HepG2 (cell line): ENCODE results near the gene CBLB. TPM values are rescaled to one million over a fixed set of nuclear protein-coding genes. Genes with fewer than 3 reads are reported as not detected.

ENCODE experiments used
- CBX5 ChIP-seq: sonication (generic); formaldehyde crosslinking; IDR thresholded peaks from 2 replicates; pipeline ENCODE4 v1.4.0; 2020; ENCODE audit warnings: missing genetic modification reagents, borderline replicate concordance
- CEBPG ChIP-seq: IDR thresholded peaks from 2 replicates; pipeline ENCODE4 v1.6.1; 2016
- HNF4A ChIP-seq: sonication (generic); formaldehyde crosslinking; IDR thresholded peaks from 2 replicates; pipeline ENCODE4 v1.4.0; 2020; ENCODE audit warnings: missing genetic modification reagents
- JUN ChIP-seq: sonication (generic); formaldehyde crosslinking; IDR thresholded peaks from 2 replicates; pipeline ENCODE4 v1.4.0; 2020; ENCODE audit warnings: mild to moderate bottlenecking, missing genetic modification reagents
- JUND ChIP-seq: sonication (generic); formaldehyde crosslinking; IDR thresholded peaks from 2 replicates; pipeline ENCODE4 v1.8.0; 2022; ENCODE audit warnings: mild to moderate bottlenecking, missing genetic modification reagents
- KLF15 ChIP-seq: sonication (generic); formaldehyde crosslinking; IDR thresholded peaks from 2 replicates; pipeline ENCODE4 v1.8.1; 2023; ENCODE audit warnings: borderline replicate concordance, mild to moderate bottlenecking, inconsistent platforms, missing genetic modification reagents, mixed read lengths
- MAFG ChIP-seq: sonication (generic); formaldehyde crosslinking; IDR thresholded peaks from 2 replicates; pipeline ENCODE4 v1.5.1; 2020; ENCODE audit warnings: mild to moderate bottlenecking, missing genetic modification reagents
- NFYB ChIP-seq: sonication (generic); formaldehyde crosslinking; IDR thresholded peaks from 2 replicates; pipeline ENCODE4 v1.4.0; 2020; ENCODE audit warnings: missing genetic modification reagents
- RCOR2 ChIP-seq: IDR thresholded peaks from 2 replicates; pipeline ENCODE4 v1.6.1; 2016; ENCODE audit warnings: missing biosample characterization, missing genetic modification reagents
- ZC3H4 ChIP-seq: sonication (generic); formaldehyde crosslinking; IDR thresholded peaks from 2 replicates; pipeline ENCODE4 v1.4.0; 2020; ENCODE audit warnings: missing genetic modification reagents, borderline replicate concordance
- ZMAT3 ChIP-seq: sonication (generic); formaldehyde crosslinking; conservative IDR thresholded peaks from 2 replicates; pipeline ENCODE4 v1.7.0; 2021; ENCODE audit warnings: missing genetic modification reagents
- ZNF652 ChIP-seq: IDR thresholded peaks from 2 replicates; pipeline ENCODE4 v1.6.1; 2016; ENCODE audit warnings: low read depth, borderline replicate concordance
- polyA plus RNA-seq, 8 experiments: library from polyadenylated mRNA; depleted of rRNA in 3 of 8; stranded (reverse) in 7 of 8; unstranded in 1 of 8; fragments of >200 nt; fragmentation: Illumina TruSeq in 4 of 8; extraction: Trizol in 4 of 8; gene quantifications; 2 replicates each; pipeline versions ENCODE4 v1.2.1 to v1.2.3, GENCODE V29; 2011 to 2016; ENCODE audit warnings: low read depth in 4 of 8, missing spikeins in 1 of 8, mixed read lengths in 1 of 8; ENCODE audit not compliant: insufficient read depth in 1 of 8
- total RNA-seq, 5 experiments: library from RNA; depleted of rRNA; stranded (reverse); fragments of >200 nt; fragmentation: Illumina TruSeq; extraction: Trizol; gene quantifications; 2 replicates each; pipeline ENCODE4 v1.2.3, GENCODE V29; 2016; ENCODE audit warnings: low read depth in 1 of 5
- TF ChIP-seq, protein P1 (sequence below): sonication (generic); formaldehyde crosslinking; IDR thresholded peaks from 2 replicates; pipeline ENCODE4 v1.4.0; 2020; ENCODE audit warnings: missing genetic modification reagents
- TF ChIP-seq, protein P2 (sequence below): sonication (generic); formaldehyde crosslinking; IDR thresholded peaks from 2 replicates; pipeline ENCODE4 v1.8.0; 2022; ENCODE audit warnings: mild to moderate bottlenecking, missing genetic modification reagents, moderate library complexity
- TF ChIP-seq, protein P3 (sequence below): sonication (generic); formaldehyde crosslinking; IDR thresholded peaks from 2 replicates; pipeline ENCODE4 v1.4.0; 2020; ENCODE audit warnings: missing genetic modification reagents

Gene CBLB
- total and polyA plus RNA-seq, 2 of the 13 experiments (the other 11 are each of a cell fraction or from before 2014, with no cell fraction given) = 9.8 to 16.4 TPM

DNA sequence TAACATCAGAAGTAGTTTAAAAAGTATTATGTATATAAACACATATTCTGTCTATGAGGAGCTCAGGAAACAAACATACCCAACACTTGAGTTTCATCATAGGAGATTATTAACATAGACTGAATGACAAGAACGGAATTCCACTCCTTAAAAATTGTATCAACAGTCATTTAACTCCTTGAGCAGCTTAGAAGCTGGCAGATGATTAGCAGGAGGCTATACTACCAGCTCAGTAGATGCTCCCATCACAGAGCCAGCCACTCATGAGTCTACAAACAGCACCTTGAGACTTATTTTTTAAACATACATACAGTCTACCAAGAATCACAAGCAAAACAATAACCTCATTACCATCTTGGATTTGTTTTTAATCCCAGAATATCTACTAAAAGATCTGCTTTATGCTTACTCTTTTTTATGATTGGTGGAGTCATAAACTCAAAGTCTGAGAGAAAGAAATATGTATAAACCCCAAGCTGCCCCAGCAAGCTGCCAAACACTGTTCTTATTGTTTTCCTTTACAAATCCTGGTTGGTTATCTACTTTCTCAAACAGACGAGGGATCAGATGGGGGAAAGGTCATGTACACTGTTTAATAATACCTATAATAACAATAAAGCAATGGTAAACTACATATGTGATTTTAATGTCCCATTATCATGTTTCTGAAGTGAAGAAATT lies 59.5 kb downstream of the CBLB start (continued):
- TF ChIP-seq, protein P1, sequence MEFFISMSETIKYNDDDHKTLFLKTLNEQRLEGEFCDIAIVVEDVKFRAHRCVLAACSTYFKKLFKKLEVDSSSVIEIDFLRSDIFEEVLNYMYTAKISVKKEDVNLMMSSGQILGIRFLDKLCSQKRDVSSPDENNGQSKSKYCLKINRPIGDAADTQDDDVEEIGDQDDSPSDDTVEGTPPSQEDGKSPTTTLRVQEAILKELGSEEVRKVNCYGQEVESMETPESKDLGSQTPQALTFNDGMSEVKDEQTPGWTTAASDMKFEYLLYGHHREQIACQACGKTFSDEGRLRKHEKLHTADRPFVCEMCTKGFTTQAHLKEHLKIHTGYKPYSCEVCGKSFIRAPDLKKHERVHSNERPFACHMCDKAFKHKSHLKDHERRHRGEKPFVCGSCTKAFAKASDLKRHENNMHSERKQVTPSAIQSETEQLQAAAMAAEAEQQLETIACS = no peak
- TF ChIP-seq CEBPG (CRISPR knock-in tag) = no peak
- TF ChIP-seq ZC3H4 (CRISPR knock-in tag) = no peak
- TF ChIP-seq, protein P2, sequence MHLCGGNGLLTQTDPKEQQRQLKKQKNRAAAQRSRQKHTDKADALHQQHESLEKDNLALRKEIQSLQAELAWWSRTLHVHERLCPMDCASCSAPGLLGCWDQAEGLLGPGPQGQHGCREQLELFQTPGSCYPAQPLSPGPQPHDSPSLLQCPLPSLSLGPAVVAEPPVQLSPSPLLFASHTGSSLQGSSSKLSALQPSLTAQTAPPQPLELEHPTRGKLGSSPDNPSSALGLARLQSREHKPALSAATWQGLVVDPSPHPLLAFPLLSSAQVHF (CRISPR knock-in tag) = no peak
- no peak for TF ChIP-seq KLF15 (CRISPR knock-in tag)
- TF ChIP-seq, protein P3, sequence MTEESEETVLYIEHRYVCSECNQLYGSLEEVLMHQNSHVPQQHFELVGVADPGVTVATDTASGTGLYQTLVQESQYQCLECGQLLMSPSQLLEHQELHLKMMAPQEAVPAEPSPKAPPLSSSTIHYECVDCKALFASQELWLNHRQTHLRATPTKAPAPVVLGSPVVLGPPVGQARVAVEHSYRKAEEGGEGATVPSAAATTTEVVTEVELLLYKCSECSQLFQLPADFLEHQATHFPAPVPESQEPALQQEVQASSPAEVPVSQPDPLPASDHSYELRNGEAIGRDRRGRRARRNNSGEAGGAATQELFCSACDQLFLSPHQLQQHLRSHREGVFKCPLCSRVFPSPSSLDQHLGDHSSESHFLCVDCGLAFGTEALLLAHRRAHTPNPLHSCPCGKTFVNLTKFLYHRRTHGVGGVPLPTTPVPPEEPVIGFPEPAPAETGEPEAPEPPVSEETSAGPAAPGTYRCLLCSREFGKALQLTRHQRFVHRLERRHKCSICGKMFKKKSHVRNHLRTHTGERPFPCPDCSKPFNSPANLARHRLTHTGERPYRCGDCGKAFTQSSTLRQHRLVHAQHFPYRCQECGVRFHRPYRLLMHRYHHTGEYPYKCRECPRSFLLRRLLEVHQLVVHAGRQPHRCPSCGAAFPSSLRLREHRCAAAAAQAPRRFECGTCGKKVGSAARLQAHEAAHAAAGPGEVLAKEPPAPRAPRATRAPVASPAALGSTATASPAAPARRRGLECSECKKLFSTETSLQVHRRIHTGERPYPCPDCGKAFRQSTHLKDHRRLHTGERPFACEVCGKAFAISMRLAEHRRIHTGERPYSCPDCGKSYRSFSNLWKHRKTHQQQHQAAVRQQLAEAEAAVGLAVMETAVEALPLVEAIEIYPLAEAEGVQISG (CRISPR knock-in tag) = no peak
- TF ChIP-seq CBX5 (CRISPR knock-in tag) = no peak
- no peak for TF ChIP-seq RCOR2
- no peak for TF ChIP-seq MAFG (CRISPR knock-in tag)
- no peak for TF ChIP-seq ZMAT3 (CRISPR knock-in tag)
- TF ChIP-seq HNF4A (CRISPR knock-in tag) = peak; percentile 25; the same call in 1 of the 2 replicates
- no peak for TF ChIP-seq JUND (CRISPR knock-in tag)
- no peak for TF ChIP-seq JUN (CRISPR knock-in tag)
- no peak for TF ChIP-seq NFYB (CRISPR knock-in tag)
- no peak for TF ChIP-seq ZNF652 (CRISPR knock-in tag)
